Lower leg skin (tissue), 4 donors: ENCODE measurements around the gene ENTPD6. TPM values are rescaled to one million over a fixed set of nuclear protein-coding genes. Genes with fewer than 3 reads are reported as not detected.

Experiments used
- DNase-seq, 2 donors: peaks; one replicate each; pipeline ENCODE4 v3.0.0-alpha.2; 2019; ENCODE audit warnings: low spot score in 2 of 2
- H3K4me3 ChIP-seq: fragments of 200-600 bp; sonication (generic); 2 replicates; pipeline ENCODE4 v1.5.1; 2017; ENCODE audit warnings: mild to moderate bottlenecking, low read depth; ENCODE audit not compliant: poor library complexity, severe bottlenecking
- POLR2A ChIP-seq, 2 donors: fragments of 450-650 bp; IDR thresholded peaks; one replicate each; pipeline ENCODE4 v1.6.1; 2016 to 2017; ENCODE audit warnings: antibody characterized with exemption in 2 of 2, mild to moderate bottlenecking in 1 of 2, moderate library complexity in 1 of 2
- WGBS, 2 donors: methylation state at CpG; one replicate each; pipeline ENCODE4 v1.1.5; 2018; 5-methylcytosine and 5-hydroxymethylcytosine counted together
- intact Hi-C: fragments of 100-400 bp; cut with DNase I; formaldehyde crosslinking; loops from one replicate; pipeline ENCODE4 v1.15.0; 2023; ENCODE audit warnings: low total_unique reads
- total RNA-seq, 4 donors: library from RNA; depleted of rRNA; stranded (reverse); fragments of >200 nt; gene quantifications; one replicate each; pipeline ENCODE4 v1.1.0, GENCODE V29; 2016
- TF ChIP-seq, protein P1 (sequence below), 3 donors: fragments of 450-650 bp; IDR thresholded peaks; one replicate each; pipeline ENCODE4 v1.5.1; 2016; ENCODE audit warnings: antibody characterized with exemption in 3 of 3, mild to moderate bottlenecking in 3 of 3, moderate library complexity in 2 of 3

The ENTPD6 gene
- total RNA-seq, result 10 to 100 TPM; 37.5 to 59.7 (median 43.0) TPM

GRCh38 chr20:25195014-25195961 is at the start of gene ENTPD6:
ENTPD6 (plus strand) TSS chr20:25195712; CDS start chr20:25206537, 10,825 bp downstream.
- 12 to 19% methylated on average over 23 to 40 of the region's 75 CpGs for WGBS, 2 donors
- peak within 1 kb of the TSS; percentile 82 for H3K4me3 ChIP-seq
- DNase-seq, result peak; percentile 84 to 98
- intact Hi-C loops, result loop anchor here (10.0 kb wide), 2 partner anchors 50 to 110 kb away; partner anchors contain the start of genes PYGB and VSX1
- TF ChIP-seq POLR2A (IDR thresholded peaks at IDR 0.05), result peak in 1 of 2 donors; percentile 56
- TF ChIP-seq, protein P1, sequence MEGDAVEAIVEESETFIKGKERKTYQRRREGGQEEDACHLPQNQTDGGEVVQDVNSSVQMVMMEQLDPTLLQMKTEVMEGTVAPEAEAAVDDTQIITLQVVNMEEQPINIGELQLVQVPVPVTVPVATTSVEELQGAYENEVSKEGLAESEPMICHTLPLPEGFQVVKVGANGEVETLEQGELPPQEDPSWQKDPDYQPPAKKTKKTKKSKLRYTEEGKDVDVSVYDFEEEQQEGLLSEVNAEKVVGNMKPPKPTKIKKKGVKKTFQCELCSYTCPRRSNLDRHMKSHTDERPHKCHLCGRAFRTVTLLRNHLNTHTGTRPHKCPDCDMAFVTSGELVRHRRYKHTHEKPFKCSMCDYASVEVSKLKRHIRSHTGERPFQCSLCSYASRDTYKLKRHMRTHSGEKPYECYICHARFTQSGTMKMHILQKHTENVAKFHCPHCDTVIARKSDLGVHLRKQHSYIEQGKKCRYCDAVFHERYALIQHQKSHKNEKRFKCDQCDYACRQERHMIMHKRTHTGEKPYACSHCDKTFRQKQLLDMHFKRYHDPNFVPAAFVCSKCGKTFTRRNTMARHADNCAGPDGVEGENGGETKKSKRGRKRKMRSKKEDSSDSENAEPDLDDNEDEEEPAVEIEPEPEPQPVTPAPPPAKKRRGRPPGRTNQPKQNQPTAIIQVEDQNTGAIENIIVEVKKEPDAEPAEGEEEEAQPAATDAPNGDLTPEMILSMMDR (IDR thresholded peaks at IDR 0.05), result peak in 1 of 3 donors; percentile 6

DNA sequence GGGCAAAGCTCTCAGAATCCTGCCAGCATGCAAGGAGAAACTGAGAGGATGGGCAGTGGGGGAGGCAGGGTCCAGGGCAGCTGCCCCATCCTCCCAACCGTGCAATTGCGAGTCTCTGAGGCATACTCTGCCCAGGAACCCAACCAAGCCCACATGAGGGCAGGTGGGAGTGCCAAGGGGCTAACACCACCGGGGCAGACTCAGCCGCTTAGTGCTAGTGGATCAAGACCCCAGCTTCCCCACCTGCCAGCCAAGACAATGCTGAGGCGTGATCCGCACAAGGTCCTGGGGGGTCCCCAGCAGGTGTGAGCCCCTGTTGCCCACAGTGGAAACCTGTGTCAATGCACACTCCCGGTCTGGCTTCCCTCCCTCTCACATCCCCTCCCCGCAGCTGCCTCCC is 48.5 kb upstream of the ENTPD6 start:
- intact Hi-C loops, result no loop called here
- no peak overlapping the region for H3K4me3 ChIP-seq
- WGBS, 2 donors, result 93 to 95% methylated on average over 2 to 8 of the region's 8 CpGs
- no peak for DNase-seq
- no peak for TF ChIP-seq POLR2A (IDR thresholded peaks at IDR 0.05)
- TF ChIP-seq, protein P1 (IDR thresholded peaks at IDR 0.05), result no peak

- no peak for TF ChIP-seq POLR2A (IDR thresholded peaks at IDR 0.05)
- TF ChIP-seq, protein P1 (IDR thresholded peaks at IDR 0.05), result no peak
- WGBS, 2 donors, result 89 to 93% methylated on average over 15 of the region's 15 CpGs
Measured at GRCh38 chr20:25147716-25148115, 47.8 kb upstream of the ENTPD6 start.

DNA sequence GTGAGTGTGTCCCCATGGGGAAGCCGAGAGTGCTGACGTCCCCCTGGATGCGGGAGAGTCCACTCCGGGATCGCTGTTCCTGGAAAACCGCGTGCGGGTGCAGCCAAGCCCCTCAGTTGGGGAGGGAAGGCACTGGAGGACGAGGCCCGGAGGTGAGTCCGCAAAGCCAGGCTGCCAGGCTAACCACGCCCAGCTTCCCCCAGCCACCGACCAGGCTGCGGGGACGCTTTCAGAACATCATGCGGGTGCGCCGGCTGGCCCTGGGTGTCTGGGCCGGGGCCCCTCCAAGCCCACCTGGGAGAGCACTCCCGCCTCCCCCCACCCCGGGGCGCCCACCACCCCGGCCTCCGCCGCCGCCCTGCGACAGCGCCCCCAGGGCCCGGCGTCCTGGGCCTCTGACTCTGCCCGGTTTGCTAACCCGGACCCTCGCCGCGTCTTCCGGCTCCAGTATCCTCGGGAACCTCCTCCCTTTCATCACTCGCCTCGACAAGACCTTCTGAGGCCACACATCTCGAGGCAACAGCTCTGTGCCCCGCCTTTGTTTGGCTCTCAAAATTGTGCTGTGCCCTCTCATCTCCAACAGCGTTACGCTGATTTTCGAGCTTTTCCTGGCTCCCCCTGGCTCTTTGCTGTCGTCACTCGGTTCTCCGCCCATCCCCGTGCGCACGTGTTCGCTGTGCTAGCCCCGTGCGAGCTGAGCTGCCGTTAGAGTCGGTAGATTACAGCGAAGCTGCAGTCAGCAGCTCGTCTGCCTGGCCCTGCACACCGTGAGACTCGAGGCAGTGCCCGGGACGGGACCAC is 47.1 kb upstream of the ENTPD6 start:
- TF ChIP-seq, protein P1 (IDR thresholded peaks at IDR 0.05), result no peak
- no peak for TF ChIP-seq POLR2A (IDR thresholded peaks at IDR 0.05)
- DNase-seq, result peak; percentile 36 to 91
- intact Hi-C loops, result no loop called here
- no peak overlapping the region for H3K4me3 ChIP-seq
- WGBS, 2 donors, result 8% methylated on average over 39 to 48 of the region's 61 CpGs

More at GRCh38 chr20:25147716-25148115, 47.8 kb upstream of the ENTPD6 start:
- intact Hi-C loops, result no loop called here
- H3K4me3 ChIP-seq, result no peak overlapping the region
- DNase-seq, result no peak

GRCh38 chr20:25148982-25149846 is 46.3 kb upstream of the ENTPD6 start:
- H3K4me3 ChIP-seq, result no peak overlapping the region
- DNase-seq, result no peak
- WGBS, 2 donors, result 77 to 79% methylated on average over 17 of the region's 17 CpGs
- no peak for TF ChIP-seq POLR2A (IDR thresholded peaks at IDR 0.05)
- TF ChIP-seq, protein P1 (IDR thresholded peaks at IDR 0.05), result no peak
- intact Hi-C loops, result no loop called here
